H1 (cell line): ENCODE data around the gene PPIL3.

Experiments
- CBX8 ChIP-seq: fragments of 300-800, 300-1000 bp; sonication (generic); IDR thresholded peaks from 2 replicates; pipeline ENCODE4 v1.7.1; 2016; ENCODE audit warnings: low read depth, low read length, borderline replicate concordance
- CHD1 ChIP-seq: IDR thresholded peaks from 2 replicates; pipeline ENCODE4 v1.6.1; 2012; ENCODE audit warnings: low read depth, low read length, improper control_type of control experiment
- JUN ChIP-seq: IDR thresholded peaks from 2 replicates; pipeline ENCODE4 v1.6.1; 2011; ENCODE audit warnings: low read depth, mild to moderate bottlenecking, improper control_type of control experiment, low read length
- JUND ChIP-seq: IDR thresholded peaks from 2 replicates; pipeline ENCODE4 v1.6.1; 2011; ENCODE audit warnings: mild to moderate bottlenecking, improper control_type of control experiment, low read length
- POLR2A ChIP-seq, 2 experiments: IDR thresholded peaks; 1 replicate in 1 of 2; 2 replicates in 1 of 2; pipeline ENCODE4 v1.6.1; 2011; ENCODE audit warnings: low read depth in 2 of 2, low read length in 2 of 2, mild to moderate bottlenecking in 2 of 2; ENCODE audit errors: control extremely low read depth in 1 of 2
- SIN3A ChIP-seq, 2 experiments: IDR thresholded peaks in 1 of 2; conservative IDR thresholded peaks in 1 of 2; 2 replicates each; pipeline ENCODE4 v1.6.1; 2011 to 2012; ENCODE audit warnings: low read length in 2 of 2, improper control_type of control experiment in 1 of 2, low read depth in 1 of 2, mild to moderate bottlenecking in 1 of 2
- SIX5 ChIP-seq: IDR thresholded peaks from 2 replicates; pipeline ENCODE4 v1.6.1; 2011; ENCODE audit warnings: mild to moderate bottlenecking, low read depth, low read length
- SP1 ChIP-seq: IDR thresholded peaks from 2 replicates; pipeline ENCODE4 v1.6.1; 2011; ENCODE audit warnings: low read depth, low read length
- SUZ12 ChIP-seq: fragments of 200-600 bp; sonication (generic); IDR thresholded peaks from 2 replicates; pipeline ENCODE4 v1.6.1; 2012; ENCODE audit warnings: mild to moderate bottlenecking, inconsistent platforms, low read length, moderate library complexity, mixed read lengths
- TAF1 ChIP-seq: IDR thresholded peaks from 2 replicates; pipeline ENCODE4 v1.6.1; 2011; ENCODE audit warnings: mild to moderate bottlenecking, low read depth, low read length
- TAF7 ChIP-seq: optimal IDR thresholded peaks from 2 replicates; pipeline ENCODE3; 2011; ENCODE audit warnings: low read depth, mild to moderate bottlenecking, inconsistent platforms, low read length, moderate library complexity, borderline replicate concordance
- TF ChIP-seq, protein P1 (sequence below), 3 experiments: IDR thresholded peaks; 1 replicate in 2 of 3; 2 replicates in 1 of 3; pipeline versions ENCODE4 v1.5.1 to v1.6.1; 2011; ENCODE audit warnings: low read length in 3 of 3, mild to moderate bottlenecking in 3 of 3, inconsistent platforms in 2 of 3, low read depth in 1 of 3, moderate library complexity in 1 of 3; ENCODE audit not compliant: insufficient read depth in 1 of 3; ENCODE audit errors: control extremely low read depth in 1 of 3
- TF ChIP-seq, protein P2 (sequence below): IDR thresholded peaks from 2 replicates; pipeline ENCODE4 v1.6.1; 2012; ENCODE audit warnings: inconsistent platforms
- TF ChIP-seq, protein P3 (sequence below): IDR thresholded peaks from 2 replicates; pipeline ENCODE4 v1.6.1; 2012; ENCODE audit warnings: inconsistent platforms

DNA sequence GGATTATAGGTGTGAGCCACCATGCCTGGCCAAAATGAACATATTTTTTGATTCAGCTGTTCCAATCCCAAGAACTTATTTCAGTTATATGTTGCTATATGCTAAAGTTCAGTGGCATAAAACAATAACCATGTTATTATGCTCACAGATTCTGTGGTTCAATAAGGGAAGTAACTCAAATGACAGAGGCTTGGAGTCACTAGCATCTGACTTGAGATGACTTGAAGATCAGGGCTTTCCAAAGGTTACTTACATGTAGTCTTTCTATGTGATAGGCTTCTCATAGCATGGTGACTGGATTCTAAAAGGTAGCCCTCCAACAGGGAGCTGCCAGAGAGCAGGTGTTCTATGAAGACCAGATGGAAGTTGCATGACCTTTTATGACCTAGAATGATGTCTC is 41.6 kb downstream of the PPIL3 start:
- TF ChIP-seq JUN (no peak), SUZ12 (no peak), CHD1 (no peak), CBX8 (no peak), SIX5 (no peak), POLR2A (IDR thresholded peaks at IDR 0.05; ENCODE audit: control extremely low read depth in 1 of 2, low read depth in 2 of 2, low read length in 2 of 2) (no peak), SIN3A (conservative IDR thresholded peaks at IDR 0.05 in 1 of 2, IDR thresholded peaks at IDR 0.05 in 1 of 2; ENCODE audit: low read depth in 1 of 2, low read length in 2 of 2) (no peak), TAF7 (no peak), TAF1 (no peak), SP1 (no peak), JUND (no peak)
- TF ChIP-seq, protein P1, sequence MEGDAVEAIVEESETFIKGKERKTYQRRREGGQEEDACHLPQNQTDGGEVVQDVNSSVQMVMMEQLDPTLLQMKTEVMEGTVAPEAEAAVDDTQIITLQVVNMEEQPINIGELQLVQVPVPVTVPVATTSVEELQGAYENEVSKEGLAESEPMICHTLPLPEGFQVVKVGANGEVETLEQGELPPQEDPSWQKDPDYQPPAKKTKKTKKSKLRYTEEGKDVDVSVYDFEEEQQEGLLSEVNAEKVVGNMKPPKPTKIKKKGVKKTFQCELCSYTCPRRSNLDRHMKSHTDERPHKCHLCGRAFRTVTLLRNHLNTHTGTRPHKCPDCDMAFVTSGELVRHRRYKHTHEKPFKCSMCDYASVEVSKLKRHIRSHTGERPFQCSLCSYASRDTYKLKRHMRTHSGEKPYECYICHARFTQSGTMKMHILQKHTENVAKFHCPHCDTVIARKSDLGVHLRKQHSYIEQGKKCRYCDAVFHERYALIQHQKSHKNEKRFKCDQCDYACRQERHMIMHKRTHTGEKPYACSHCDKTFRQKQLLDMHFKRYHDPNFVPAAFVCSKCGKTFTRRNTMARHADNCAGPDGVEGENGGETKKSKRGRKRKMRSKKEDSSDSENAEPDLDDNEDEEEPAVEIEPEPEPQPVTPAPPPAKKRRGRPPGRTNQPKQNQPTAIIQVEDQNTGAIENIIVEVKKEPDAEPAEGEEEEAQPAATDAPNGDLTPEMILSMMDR (IDR thresholded peaks at IDR 0.05; ENCODE audit: control extremely low read depth in 1 of 3, insufficient read depth in 1 of 3, low read depth in 1 of 3, low read length in 3 of 3), result no peak
- TF ChIP-seq, protein P2, sequence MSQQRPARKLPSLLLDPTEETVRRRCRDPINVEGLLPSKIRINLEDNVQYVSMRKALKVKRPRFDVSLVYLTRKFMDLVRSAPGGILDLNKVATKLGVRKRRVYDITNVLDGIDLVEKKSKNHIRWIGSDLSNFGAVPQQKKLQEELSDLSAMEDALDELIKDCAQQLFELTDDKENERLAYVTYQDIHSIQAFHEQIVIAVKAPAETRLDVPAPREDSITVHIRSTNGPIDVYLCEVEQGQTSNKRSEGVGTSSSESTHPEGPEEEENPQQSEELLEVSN, result no peak
- TF ChIP-seq, protein P3, sequence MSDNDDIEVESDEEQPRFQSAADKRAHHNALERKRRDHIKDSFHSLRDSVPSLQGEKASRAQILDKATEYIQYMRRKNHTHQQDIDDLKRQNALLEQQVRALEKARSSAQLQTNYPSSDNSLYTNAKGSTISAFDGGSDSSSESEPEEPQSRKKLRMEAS, result no peak
